Neural crest cell (in vitro differentiated cells): ENCODE measurements around the gene SCUBE3. TPM values are rescaled to one million over a fixed set of nuclear protein-coding genes. Genes with fewer than 3 reads are reported as not detected.

Experiments
- DNase-seq: peaks from one replicate; pipeline ENCODE4 v3.0.0; 2021; ENCODE audit warnings: low read depth, mixed read lengths, low spot score
- H3K27ac Mint-ChIP-seq: one replicate; pipeline ENCODE4 v1.8.0; 2021; ENCODE audit warnings: mild to moderate bottlenecking, mixed read lengths; ENCODE audit not compliant: unreplicated experiment
- H3K27me3 Mint-ChIP-seq: 2 replicates; pipeline ENCODE4 v1.8.0; 2021; ENCODE audit warnings: low read depth, mild to moderate bottlenecking, mixed read lengths
- H3K36me3 Mint-ChIP-seq: 2 replicates; pipeline ENCODE4 v1.8.0; 2021; ENCODE audit warnings: low read depth, mild to moderate bottlenecking, mixed read lengths
- H3K4me1 Mint-ChIP-seq: 2 replicates; pipeline ENCODE4 v1.8.0; 2021; ENCODE audit warnings: mixed read lengths
- H3K4me3 Mint-ChIP-seq: one replicate; pipeline ENCODE4 v1.8.0; 2021; ENCODE audit warnings: mild to moderate bottlenecking, mixed read lengths
- H3K9me3 Mint-ChIP-seq: 2 replicates; pipeline ENCODE4 v1.8.0; 2021; ENCODE audit warnings: mixed read lengths
- total RNA-seq: library from RNA; stranded (reverse); gene quantifications from 2 replicates; pipeline ENCODE4 v1.2.1, GENCODE V29; 2021
- TF ChIP-seq, protein P1 (sequence below): fragments of 200-600 bp; sonication (generic); conservative IDR thresholded peaks from 2 replicates; pipeline ENCODE4 v1.5.0; 2021; ENCODE audit warnings: antibody characterized with exemption, mild to moderate bottlenecking

Gene SCUBE3
- total RNA-seq, 1 donor from 2014 or later: 22.5 TPM

GRCh38 chr6:35291491-35291890 lies 77.7 kb downstream of the SCUBE3 start:
- DNase-seq: no peak
- TF ChIP-seq, protein P1, sequence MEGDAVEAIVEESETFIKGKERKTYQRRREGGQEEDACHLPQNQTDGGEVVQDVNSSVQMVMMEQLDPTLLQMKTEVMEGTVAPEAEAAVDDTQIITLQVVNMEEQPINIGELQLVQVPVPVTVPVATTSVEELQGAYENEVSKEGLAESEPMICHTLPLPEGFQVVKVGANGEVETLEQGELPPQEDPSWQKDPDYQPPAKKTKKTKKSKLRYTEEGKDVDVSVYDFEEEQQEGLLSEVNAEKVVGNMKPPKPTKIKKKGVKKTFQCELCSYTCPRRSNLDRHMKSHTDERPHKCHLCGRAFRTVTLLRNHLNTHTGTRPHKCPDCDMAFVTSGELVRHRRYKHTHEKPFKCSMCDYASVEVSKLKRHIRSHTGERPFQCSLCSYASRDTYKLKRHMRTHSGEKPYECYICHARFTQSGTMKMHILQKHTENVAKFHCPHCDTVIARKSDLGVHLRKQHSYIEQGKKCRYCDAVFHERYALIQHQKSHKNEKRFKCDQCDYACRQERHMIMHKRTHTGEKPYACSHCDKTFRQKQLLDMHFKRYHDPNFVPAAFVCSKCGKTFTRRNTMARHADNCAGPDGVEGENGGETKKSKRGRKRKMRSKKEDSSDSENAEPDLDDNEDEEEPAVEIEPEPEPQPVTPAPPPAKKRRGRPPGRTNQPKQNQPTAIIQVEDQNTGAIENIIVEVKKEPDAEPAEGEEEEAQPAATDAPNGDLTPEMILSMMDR: no peak
- H3K27ac Mint-ChIP-seq: no peak overlapping the region
- no peaks in the 10 kb centered on the region for H3K4me1 Mint-ChIP-seq
- peaks cover 7% of the 10 kb centered on the region for H3K36me3 Mint-ChIP-seq
- H3K4me3 Mint-ChIP-seq: no peak overlapping the region
- H3K27me3 Mint-ChIP-seq: no peaks in the 10 kb centered on the region
- no peaks in the 10 kb centered on the region for H3K9me3 Mint-ChIP-seq

GRCh38 chr6:35292494-35292893 lies 78.7 kb downstream of the SCUBE3 start:
- Mint-ChIP-seq H3K4me1 (no peaks in the 10 kb centered on the region), H3K9me3 (no peaks in the 10 kb centered on the region), H3K27me3 (no peaks in the 10 kb centered on the region), H3K36me3 (peaks cover 4% of the 10 kb centered on the region), H3K4me3 (no peak overlapping the region), H3K27ac (peak overlapping the region; percentile 57)
- no peak for DNase-seq
- TF ChIP-seq, protein P1: no peak

GRCh38 chr6:35293681-35294080 lies 79.9 kb downstream of the SCUBE3 start:
- H3K4me3 Mint-ChIP-seq: no peak overlapping the region

DNA sequence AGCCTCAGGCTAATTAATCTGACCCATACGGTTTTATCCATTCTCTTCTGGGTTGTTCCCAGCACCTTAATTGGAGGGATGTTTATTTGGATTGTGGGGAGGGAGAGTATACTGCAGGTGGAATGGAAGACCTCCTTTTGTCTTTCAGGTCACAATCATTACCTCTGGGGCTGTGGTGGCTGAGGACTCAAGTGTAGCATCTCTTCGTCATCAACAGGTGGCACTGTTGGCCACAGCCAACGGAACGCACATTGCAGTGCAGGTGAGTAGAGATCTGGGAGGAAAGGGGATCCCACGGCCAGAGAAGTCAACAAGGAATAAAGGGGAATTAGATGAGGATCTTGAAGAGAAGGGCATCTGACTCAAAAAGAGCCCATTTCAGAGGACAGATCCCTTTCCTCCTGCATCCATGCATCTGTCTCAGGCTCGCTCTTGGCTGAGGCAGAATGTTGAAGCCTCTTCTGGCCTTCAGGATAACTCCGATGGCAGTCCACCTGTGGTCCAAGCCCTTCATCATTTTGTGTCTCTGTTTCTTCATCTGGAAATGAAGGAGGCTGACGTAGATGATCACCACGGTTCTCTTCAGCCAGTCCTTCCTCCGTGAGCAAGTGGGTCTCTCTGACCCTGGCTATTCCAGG lies 80.7 kb downstream of the SCUBE3 start:
- Mint-ChIP-seq H3K27ac (no peak overlapping the region), H3K9me3 (no peaks in the 10 kb centered on the region), H3K4me1 (peaks cover 2% of the 10 kb centered on the region), H3K36me3 (peaks cover 4% of the 10 kb centered on the region), H3K27me3 (no peaks in the 10 kb centered on the region), H3K4me3 (no peak overlapping the region)
- TF ChIP-seq, protein P1: peak; percentile 79
- peak; percentile 20 for DNase-seq

More at GRCh38 chr6:35293681-35294080, 79.9 kb downstream of the SCUBE3 start:
- H3K9me3 Mint-ChIP-seq: no peaks in the 10 kb centered on the region
- H3K27me3 Mint-ChIP-seq: no peaks in the 10 kb centered on the region
- H3K36me3 Mint-ChIP-seq: peaks cover 4% of the 10 kb centered on the region
- H3K4me1 Mint-ChIP-seq: no peaks in the 10 kb centered on the region
- no peak overlapping the region for H3K27ac Mint-ChIP-seq
- TF ChIP-seq, protein P1: no peak
- DNase-seq: no peak

DNA sequence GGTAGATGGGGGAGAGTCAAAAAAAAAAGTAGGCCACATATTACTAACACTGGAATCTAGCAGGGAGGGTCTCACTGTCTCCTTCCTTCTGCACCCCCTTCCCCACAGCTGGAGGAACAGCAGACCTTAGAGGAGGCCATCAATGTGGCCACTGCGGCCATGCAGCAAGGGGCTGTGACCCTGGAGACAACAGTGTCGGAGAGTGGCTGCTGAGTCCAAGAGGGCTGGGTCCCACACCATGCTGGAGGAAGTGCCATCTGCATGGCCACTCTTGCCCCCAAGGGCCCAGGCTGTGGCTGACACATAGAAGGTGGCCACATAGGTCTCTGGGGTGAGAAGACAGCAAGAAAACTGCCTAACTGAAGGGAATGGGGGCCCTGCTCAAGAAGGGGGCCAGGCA lies 81.3 kb downstream of the SCUBE3 start:
- H3K4me3 Mint-ChIP-seq: no peak overlapping the region
- H3K27me3 Mint-ChIP-seq: no peaks in the 10 kb centered on the region
- peaks cover 4% of the 10 kb centered on the region for H3K36me3 Mint-ChIP-seq
- TF ChIP-seq, protein P1: no peak
- DNase-seq: no peak
- no peak overlapping the region for H3K27ac Mint-ChIP-seq
- H3K4me1 Mint-ChIP-seq: peaks cover 5% of the 10 kb centered on the region
- no peaks in the 10 kb centered on the region for H3K9me3 Mint-ChIP-seq
